CD4-positive, alpha-beta T cell treated with Interleukin-17A for 4 hours (primary cell): ENCODE measurements around the gene WNT9B.

Experiments used
- DNase-seq: peaks from one replicate; pipeline ENCODE4 v3.0.0-alpha.2; 2020; ENCODE audit warnings: mixed read lengths

Gene WNT9B

DNA sequence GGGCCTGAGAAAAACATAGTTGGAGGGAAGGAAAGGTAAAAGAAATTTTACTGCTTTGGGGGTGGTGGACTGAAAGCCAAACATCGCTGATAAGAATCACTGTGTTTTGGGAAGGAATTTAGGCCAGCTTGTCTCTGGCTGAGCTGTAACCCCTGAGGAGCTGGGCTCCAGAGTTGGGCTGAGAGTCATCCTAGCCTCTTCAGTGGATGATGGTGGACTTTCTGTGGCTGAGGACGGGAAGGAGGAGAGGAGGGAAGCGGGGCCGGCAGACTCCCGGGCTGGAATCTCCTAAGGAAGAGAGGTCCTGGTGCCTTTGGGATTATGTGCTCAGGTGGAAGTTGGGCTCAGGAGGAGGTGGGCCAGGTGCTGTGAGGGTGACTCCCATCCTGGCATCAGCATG lies 8.6 kb downstream of the WNT9B start:
- DNase-seq, result no peak

DNA sequence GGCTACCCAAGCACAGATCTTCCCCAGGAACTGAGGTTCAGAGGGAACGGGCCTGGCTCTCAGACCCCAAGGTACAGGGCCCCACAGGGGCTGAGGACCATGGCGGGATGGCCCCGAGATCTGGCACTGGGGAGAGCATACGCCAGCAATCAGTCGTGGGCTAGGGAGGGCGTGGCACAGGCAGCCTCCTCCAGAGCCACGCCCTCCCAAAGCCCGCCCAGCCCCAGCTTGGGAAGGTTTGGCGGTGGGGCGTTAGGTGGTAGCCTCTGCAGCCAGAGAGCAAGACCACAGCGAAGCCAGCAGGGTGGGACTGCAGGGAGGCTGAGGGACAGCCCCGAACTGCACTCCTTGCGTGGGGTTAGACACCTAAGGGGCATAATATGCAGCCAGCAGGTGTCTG lies 11.6 kb downstream of the WNT9B start:
- no peak for DNase-seq

DNA sequence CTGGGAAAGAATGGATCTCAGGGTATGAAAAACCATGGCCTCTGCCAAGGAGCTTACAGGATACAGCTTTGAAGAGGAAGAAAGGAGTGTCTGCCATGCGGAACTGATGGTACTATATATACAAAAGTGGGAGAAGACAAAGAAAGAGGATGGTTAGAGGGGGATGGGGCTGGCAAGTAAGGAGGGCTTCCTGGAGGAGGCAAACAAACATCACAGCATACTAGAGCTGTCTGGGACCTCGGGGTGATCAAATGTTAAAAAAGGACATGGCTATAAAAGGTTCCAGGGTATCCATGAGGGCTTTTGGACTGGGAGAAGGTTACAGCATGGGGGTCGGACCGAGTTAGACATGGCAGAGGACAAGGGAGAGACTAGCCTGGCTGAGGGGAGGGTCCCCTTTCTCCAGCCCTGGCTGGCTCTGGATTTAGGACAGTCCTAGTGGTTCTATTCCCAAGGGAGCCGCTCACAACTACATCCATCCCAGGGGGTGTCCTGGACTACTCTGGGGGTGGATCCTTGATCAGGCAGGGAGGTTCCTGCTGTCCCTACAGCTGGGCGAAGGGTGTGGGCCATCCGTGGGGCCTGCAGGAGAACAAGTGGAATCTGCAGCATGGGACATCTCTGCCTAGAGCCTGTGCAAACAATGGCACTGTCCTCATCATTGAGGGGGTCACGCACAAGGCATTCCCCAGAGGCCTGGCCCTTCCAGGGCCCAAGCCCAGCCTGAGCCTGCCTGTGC lies 12.2 kb downstream of the WNT9B start:
- no peak for DNase-seq

DNA sequence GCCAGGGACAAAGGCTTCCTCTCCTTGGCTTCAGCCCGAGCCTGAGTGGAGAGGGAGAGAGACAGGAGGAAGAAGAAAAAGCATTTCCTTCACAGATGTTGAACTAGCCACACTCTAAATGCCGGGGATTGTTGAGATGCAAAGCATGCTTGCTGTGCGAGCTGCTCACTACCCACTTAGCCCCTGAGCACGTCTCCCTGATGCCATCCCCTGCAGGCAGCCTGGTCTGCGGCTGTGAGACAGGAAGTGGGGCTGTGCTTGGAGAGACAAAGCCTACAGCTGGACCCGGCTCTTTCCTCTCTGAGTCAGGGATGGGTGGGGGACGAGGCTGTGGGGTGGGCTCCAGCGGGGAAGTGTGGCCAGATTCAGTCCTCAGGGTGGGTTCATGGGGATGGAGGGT lies 13.7 kb downstream of the WNT9B start:
- no peak for DNase-seq

DNA sequence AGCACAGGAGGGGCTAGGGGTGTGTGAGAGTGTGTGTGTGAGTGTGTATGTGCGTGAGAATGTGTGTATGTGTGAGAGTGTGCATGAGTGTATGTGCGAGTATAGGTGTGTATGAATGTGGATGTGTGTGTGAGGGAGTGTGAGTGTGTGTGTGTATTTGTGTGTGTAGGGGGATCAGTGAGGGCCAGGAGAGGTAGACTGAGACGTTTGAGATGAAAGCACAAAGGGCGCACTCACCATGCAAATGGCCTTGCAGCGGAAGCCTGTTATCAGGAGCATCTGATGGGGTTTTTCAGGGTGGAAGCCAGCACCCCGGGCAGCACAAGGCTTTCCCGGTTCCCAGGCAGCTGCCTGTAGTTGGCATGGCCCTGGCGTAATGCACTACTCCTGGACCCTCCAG lies 14.9 kb downstream of the WNT9B start:
- no peak for DNase-seq

GRCh38 chr17:46866747-46867146 lies 15.4 kb downstream of the WNT9B start:
- no peak for DNase-seq

DNA sequence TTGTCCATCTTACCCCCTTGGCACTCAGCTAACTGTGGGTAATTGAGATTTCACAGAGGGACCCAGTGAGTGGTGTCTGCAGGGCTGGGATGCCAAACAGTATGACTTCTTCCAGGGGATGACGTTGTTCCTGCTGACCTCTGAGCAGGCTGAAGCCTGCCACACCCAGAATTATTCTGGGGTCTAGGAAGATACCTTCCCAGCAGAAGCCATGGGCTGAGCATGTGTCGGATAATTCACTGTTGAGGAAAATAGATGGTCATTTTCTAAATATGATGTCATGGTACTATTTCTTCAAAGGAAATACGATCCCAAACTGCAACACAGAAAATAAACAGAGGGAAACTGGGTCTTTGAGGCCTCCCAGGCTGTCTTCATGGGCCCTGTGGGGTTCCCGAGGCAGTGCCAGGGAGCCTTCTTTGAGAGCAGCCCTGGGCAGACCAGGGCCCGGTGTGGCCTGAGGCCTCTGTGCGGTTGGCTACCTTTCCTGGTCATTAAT lies 17.4 kb downstream of the WNT9B start:
- DNase-seq, result no peak

DNA sequence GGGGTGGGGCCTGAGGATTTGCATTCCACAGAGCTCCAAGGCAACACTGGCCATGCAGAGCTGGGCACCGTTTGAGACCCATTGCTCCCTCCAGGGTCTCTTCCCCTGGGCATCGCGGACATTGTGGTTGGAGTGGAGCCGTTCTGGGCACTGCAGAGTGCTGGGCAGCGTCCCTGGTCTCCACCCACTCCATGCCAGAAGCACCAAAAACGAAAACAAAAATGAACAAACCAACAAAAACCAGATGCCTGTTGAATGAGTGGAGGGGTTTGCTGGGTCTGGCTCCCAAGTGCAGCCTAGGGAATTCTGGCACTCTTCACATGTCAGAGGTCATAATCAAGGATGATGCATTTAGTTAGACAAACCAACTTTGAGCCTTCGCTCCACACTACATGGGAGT lies 17.9 kb downstream of the WNT9B start:
- no peak for DNase-seq

- DNase-seq, result no peak
Observed at GRCh38 chr17:46869975-46870803, 18.8 kb downstream of the WNT9B start.

- DNase-seq, result no peak
Observed at GRCh38 chr17:46872421-46872820, 21.0 kb downstream of the WNT9B start.

DNA sequence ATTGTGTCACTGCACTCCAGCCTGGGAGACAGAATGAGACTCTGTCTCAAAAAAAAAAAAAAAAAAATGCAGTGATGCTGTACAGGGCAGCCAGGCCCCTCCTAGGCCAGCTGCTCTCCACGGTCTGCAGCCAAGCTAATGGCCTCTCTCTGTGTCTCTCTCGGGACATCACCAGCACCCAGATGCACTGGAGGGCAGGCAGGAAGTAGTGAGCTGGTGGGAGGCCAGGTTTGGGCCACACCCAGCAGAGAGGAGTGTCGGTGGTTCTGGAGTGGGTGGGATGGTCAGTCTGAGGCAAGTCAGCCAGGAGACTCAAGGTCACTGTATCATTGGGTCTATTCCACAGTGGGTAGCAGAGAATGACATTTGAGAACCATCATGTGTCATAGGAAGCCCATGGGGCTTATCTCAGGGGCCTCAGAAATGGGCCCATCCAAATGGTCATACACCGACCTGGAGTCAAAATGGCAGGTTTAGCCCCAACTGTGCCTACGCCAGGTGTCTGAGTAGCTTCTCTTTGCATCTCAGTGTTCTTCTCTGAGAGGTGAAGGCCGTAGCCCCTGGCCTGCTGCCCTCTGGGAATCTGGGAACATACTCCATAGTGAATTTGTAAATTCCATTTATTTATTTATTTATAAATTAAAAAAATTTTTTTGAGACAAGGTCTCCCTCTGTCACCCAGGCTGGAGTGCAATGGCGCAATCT lies 22.7 kb downstream of the WNT9B start:
- DNase-seq, result no peak

- DNase-seq, result no peak
Observed at GRCh38 chr17:46874906-46875305, 23.5 kb downstream of the WNT9B start.

- no peak for DNase-seq
Observed at GRCh38 chr17:46875849-46876352, 24.5 kb downstream of the WNT9B start.

DNA sequence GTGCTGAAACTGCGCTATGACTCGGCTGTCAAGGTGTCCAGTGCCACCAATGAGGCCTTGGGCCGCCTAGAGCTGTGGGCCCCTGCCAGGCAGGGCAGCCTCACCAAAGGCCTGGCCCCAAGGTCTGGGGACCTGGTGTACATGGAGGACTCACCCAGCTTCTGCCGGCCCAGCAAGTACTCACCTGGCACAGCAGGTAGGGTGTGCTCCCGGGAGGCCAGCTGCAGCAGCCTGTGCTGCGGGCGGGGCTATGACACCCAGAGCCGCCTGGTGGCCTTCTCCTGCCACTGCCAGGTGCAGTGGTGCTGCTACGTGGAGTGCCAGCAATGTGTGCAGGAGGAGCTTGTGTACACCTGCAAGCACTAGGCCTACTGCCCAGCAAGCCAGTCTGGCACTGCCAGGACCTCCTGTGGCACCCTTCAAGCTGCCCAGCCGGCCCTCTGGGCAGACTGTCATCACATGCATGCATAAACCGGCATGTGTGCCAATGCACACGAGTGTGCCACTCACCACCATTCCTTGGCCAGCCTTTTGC lies 25.0 kb downstream of the WNT9B start:
- DNase-seq, result no peak

DNA sequence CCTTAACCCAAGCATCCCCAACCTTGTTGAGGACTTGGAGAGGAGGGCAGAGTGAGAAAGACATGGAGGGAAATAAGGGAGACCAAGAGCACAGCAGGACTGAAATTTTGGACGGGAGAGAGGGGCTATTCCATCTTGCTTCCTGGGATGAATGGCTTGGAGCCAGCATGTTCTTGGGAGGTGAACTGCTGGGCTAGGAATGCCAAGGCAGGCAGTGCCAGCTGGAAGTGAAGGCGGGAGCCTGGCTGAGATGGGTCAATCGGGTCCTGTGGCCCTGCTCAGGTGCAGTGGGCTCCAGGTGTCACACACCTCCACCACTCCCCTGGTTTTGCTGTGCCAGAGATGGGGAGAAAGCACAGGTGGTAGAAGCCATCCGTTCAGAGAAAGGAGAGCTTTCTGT lies 25.5 kb downstream of the WNT9B start:
- no peak for DNase-seq

- no peak for DNase-seq
Observed at GRCh38 chr17:46877466-46877865, 26.1 kb downstream of the WNT9B start.

- no peak for DNase-seq
Observed at GRCh38 chr17:46878055-46878454, 26.7 kb downstream of the WNT9B start.

- DNase-seq, result no peak
Observed at GRCh38 chr17:46879101-46879500, 27.7 kb downstream of the WNT9B start.

- DNase-seq, result no peak
Observed at GRCh38 chr17:46881015-46881414, 29.6 kb downstream of the WNT9B start.

DNA sequence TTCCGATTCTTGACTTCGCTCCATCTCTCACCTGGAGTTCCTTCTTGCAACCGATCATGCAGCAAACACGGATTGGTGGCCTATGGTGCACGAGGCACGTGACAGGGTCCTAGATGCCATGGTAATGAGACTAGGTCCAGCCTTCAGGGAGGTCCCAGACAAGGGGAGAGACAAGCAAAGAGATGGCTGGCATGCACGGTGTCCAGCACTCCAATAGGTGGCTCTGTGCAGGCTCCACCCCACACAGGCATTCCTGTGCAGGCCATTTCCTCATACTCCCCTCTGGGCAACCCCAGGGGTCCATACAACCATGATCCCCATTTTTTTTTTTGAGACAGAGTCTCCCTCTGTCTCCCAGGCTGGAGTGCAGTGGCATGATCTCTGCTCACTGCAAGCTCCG lies 31.3 kb downstream of the WNT9B start:
- no peak for DNase-seq

DNA sequence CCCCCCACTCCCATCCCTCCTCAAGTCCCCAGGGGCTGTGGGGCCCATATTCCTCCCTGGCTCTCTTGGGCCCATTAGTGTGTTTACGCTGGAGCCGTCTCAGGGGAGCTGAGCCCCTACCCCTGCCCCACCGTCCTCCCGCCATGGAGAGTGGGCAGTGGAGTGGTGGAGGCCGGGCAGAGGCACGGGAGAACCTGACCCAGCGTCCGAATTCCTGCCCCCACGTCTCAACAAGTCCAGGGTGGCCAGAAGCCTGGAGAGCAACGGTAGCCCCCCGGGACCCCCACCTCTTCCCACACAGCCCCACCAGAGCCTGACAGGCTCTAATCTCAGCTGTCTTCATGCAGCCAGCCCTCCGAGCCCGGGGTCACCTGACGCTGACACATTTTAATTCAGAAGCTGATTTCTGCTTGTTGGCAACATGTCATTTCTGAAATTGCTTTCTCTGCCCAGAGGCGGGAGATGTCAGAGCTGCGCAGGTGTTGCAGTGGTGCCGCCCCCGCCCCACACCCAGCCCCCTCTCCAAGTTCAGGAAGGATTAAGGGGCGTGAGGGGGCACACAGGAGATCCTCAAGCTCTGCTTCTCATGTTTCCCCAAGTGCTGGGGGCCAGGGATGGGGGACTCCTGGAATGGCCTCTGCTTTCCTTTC lies 32.6 kb downstream of the WNT9B start:
- no peak for DNase-seq

DNA sequence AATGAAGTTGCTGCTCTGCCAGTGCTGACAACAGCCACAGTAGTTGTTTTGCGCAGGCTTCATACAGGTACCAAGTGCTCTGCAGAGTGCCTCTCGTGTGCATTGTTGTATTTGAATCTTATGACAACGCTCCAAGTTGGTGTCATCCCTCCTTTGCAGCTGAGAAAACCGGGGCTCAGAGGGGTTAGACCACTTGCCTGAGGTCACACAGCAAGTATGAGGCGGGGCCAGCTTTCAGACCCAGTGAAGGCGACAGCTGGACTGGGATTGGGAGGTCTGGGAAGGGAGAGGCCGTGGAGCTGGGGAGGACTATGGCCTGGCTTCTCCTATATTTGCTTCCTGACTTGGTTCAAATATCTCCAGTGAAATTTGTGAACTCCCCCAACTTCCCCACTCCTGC lies 33.2 kb downstream of the WNT9B start:
- DNase-seq, result no peak
